Adrenal gland (tissue), 12 donors: ENCODE data around the gene DAAM2. TPM values are rescaled to one million over a fixed set of nuclear protein-coding genes. Genes with fewer than 3 reads are reported as not detected.

Source experiments
- DNase-seq, 7 donors: peaks; one replicate each; pipeline ENCODE4 v3.0.0-alpha.2; 2019 to 2020
- H3K27ac ChIP-seq, 5 donors: fragments of 200-600 bp; sonication (generic) in 4 of 5; 1 replicate in 3 of 5; 2 replicates in 2 of 5; pipeline versions ENCODE4 v1.5.1 to v1.8.0; 2016 to 2020; ENCODE audit warnings: mild to moderate bottlenecking in 1 of 5
- H3K27me3 ChIP-seq: fragments of 200-600 bp; 2 replicates; pipeline ENCODE4 v1.8.0; 2021
- H3K36me3 ChIP-seq, 2 donors: fragments of 200-600 bp; replicated peaks in 1 of 2; 1 replicate in 1 of 2; 2 replicates in 1 of 2; pipeline versions ENCODE4 v1.5.1 to v1.8.0; 2018 to 2022
- H3K4me1 ChIP-seq, 2 donors: fragments of 200-600 bp; replicated peaks in 1 of 2; 1 replicate in 1 of 2; 2 replicates in 1 of 2; pipeline versions ENCODE4 v1.5.1 to v1.8.0; 2018 to 2021
- H3K4me3 ChIP-seq, 4 donors: fragments of 200-600 bp; sonication (generic) in 3 of 4; one replicate each; pipeline ENCODE4 v1.5.1; 2016 to 2018
- H3K9me3 ChIP-seq, 3 donors: fragments of 200-600 bp; sonication (generic) in 1 of 3; replicated peaks in 1 of 3; 1 replicate in 2 of 3; 2 replicates in 1 of 3; pipeline versions ENCODE4 v1.5.1 to v1.8.0; 2016 to 2021
- CTCF ChIP-seq, 6 experiments: fragments of 450-650 bp in 4 of 6; fragments of 200-600 bp in 2 of 6; sonication (generic) in 1 of 6; IDR thresholded peaks; 1 replicate in 5 of 6; 2 replicates in 1 of 6; pipeline versions ENCODE4 v1.5.1 to v1.8.0; 2016 to 2021; ENCODE audit warnings: antibody characterized with exemption in 6 of 6, mild to moderate bottlenecking in 2 of 6, moderate library complexity in 1 of 6
- POLR2A ChIP-seq, 2 donors: fragments of 450-650 bp; IDR thresholded peaks; one replicate each; pipeline ENCODE4 v1.6.1; 2017; ENCODE audit warnings: antibody characterized with exemption in 2 of 2, mild to moderate bottlenecking in 2 of 2, moderate library complexity in 1 of 2
- WGBS, 4 donors: extraction: QIAGEN DNeasy Blood & Tissue Kit in 2 of 4; methylation state at CpG; one replicate each; pipeline versions ENCODE4 v1.1.5 to v1.1.7; 2013 to 2017; 5-methylcytosine and 5-hydroxymethylcytosine counted together
- intact Hi-C, 2 donors: fragments of 100-400 bp; cut with DNase I; formaldehyde crosslinking; loops; one replicate each; pipeline versions ENCODE4 v1.14.1 to v1.15.0; 2022 to 2023
- polyA plus RNA-seq, 3 donors: library from polyadenylated mRNA; stranded (reverse); fragments of 200-250 nt in 2 of 3; fragments of 350-450 nt in 1 of 3; fragmentation: Illumina TruSeq in 1 of 3; extraction: RNeasy Lipid Tissue Mini Kit (QIAGEN cat#74804) in 1 of 3; gene quantifications; one replicate each; pipeline ENCODE4 v1.2.3, GENCODE V29; 2013 to 2014
- total RNA-seq, 9 donors: library from RNA; depleted of rRNA in 4 of 9; stranded (reverse); fragments of >200 nt in 4 of 9; fragments of 120-200 nt in 1 of 9; fragmentation: NEBNext Ultra II Directional in 1 of 9; extraction: Animal tissue kit (Norgen Biotek cat#: 25700) in 1 of 9; gene quantifications; one replicate each; pipeline versions ENCODE4 v1.1.0 to v1.2.4, GENCODE V29; 2013 to 2023
- donor health status: healthy with polysubstance abuse.
- donor health status: Bipolar disorder and iron deficiency.
- donor health status: DM: yes; HTN: yes; CAD: no.
- donor health status: DM: no; HTN: no; CAD: no.
- donor health status: DM: no; HTN: no; CAD: no.
- donor health status: DM: yes; HTN: yes; CAD: no.

Gene DAAM2
- total and polyA plus RNA-seq, 12 donors: 28.1 to 72.1 (median 53.2) TPM

- H3K27me3 ChIP-seq: no peaks in the 10 kb centered on the region
- peaks cover 9 to 79% of the 10 kb centered on the region in 2 donors for H3K4me1 ChIP-seq
- H3K9me3 ChIP-seq: no peaks in the 10 kb centered on the region
- DNase-seq: no peak
- no peak overlapping the region for H3K4me3 ChIP-seq
- no peak for TF ChIP-seq CTCF (IDR thresholded peaks at IDR 0.05)
- TF ChIP-seq POLR2A (IDR thresholded peaks at IDR 0.05): no peak
- peak overlapping the region in 2 of 5 donors; percentile 47 to 69 for H3K27ac ChIP-seq
- WGBS, 4 donors: 71 to 90% (median 84%) methylated on average over 4 of the region's 4 CpGs
- intact Hi-C loops: no loop called here
- peaks cover 0 to 4% of the 10 kb centered on the region in 2 donors for H3K36me3 ChIP-seq
Measured at GRCh38 chr6:39851331-39851730, 59.2 kb downstream of the DAAM2 start.

- Histone ChIP-seq H3K4me1 (peaks cover 9 to 74% of the 10 kb centered on the region in 2 donors), H3K4me3 (no peak overlapping the region), H3K27ac (peak overlapping the region in 2 of 5 donors; percentile 47 to 69), H3K36me3 (peaks cover 0 to 13% of the 10 kb centered on the region in 2 donors), H3K27me3 (no peaks in the 10 kb centered on the region), H3K9me3 (no peaks in the 10 kb centered on the region)
- intact Hi-C loops: no loop called here
- TF ChIP-seq POLR2A (IDR thresholded peaks at IDR 0.05): no peak
- no peak for TF ChIP-seq CTCF (IDR thresholded peaks at IDR 0.05)
- WGBS, 4 donors: 78 to 89% (median 88%) methylated on average over 7 to 9 of the region's 9 CpGs
- DNase-seq: no peak
Measured at GRCh38 chr6:39852324-39852723, 60.1 kb downstream of the DAAM2 start.

- H3K4me1 ChIP-seq: peaks cover 7 to 61% of the 10 kb centered on the region in 2 donors
- H3K9me3 ChIP-seq: no peaks in the 10 kb centered on the region
- peaks cover 0 to 22% of the 10 kb centered on the region in 2 donors for H3K36me3 ChIP-seq
- H3K4me3 ChIP-seq: no peak overlapping the region
- intact Hi-C loops: no loop called here
- no peaks in the 10 kb centered on the region for H3K27me3 ChIP-seq
- peak overlapping the region in 2 of 5 donors; percentile 44 to 69 for H3K27ac ChIP-seq
- no peak for TF ChIP-seq CTCF (IDR thresholded peaks at IDR 0.05)
- TF ChIP-seq POLR2A (IDR thresholded peaks at IDR 0.05): no peak
- DNase-seq: no peak
- WGBS, 4 donors: 85 to 97% (median 93%) methylated on average over 3 of the region's 3 CpGs
Measured at GRCh38 chr6:39853604-39854003, 61.4 kb downstream of the DAAM2 start.

GRCh38 chr6:39855356-39855995 lies 63.3 kb downstream of the DAAM2 start:
- peak overlapping the region in 2 of 5 donors; percentile 23 to 69 for H3K27ac ChIP-seq

More at GRCh38 chr6:39855356-39855995, 63.3 kb downstream of the DAAM2 start:
- no peak overlapping the region for H3K4me3 ChIP-seq
- TF ChIP-seq CTCF (IDR thresholded peaks at IDR 0.05) (no peak), POLR2A (IDR thresholded peaks at IDR 0.05) (no peak)
- DNase-seq: no peak
- H3K27me3 ChIP-seq: no peaks in the 10 kb centered on the region
- 79 to 88% (median 85%) methylated on average over 7 of the region's 7 CpGs for WGBS, 4 donors
- H3K9me3 ChIP-seq: no peaks in the 10 kb centered on the region
- peaks cover 5 to 42% of the 10 kb centered on the region in 2 donors for H3K4me1 ChIP-seq
- H3K36me3 ChIP-seq: peaks cover 0 to 22% of the 10 kb centered on the region in 2 donors
- intact Hi-C loops: no loop called here
